ENCODE results near the gene WASL.

The WASL gene

GRCh38 chr7:123748171-123748733 is 551 bp downstream of the WASL start:
- peaks cover 12% of the 10 kb centered on the region for H3K79me2 ChIP-seq (ENCODE audit: control insufficient read depth, insufficient read depth, low read length, poor library complexity)
- H3K27me3 ChIP-seq (ENCODE audit: insufficient read depth, low read length), result no peaks in the 10 kb centered on the region
- no peak overlapping the region for H3K23ac ChIP-seq (ENCODE audit: low read length)
- peak overlapping the region; percentile 96 for H3K4me3 ChIP-seq (ENCODE audit: low read depth, low read length)
- peak overlapping the region; percentile 69 for H2BK5ac ChIP-seq (ENCODE audit: low read depth, low read length, poor library complexity)
- peak; percentile 62 to 68 for DNase-seq
- peak overlapping the region; percentile 92 for H3K18ac ChIP-seq (ENCODE audit: low read length)
- no peaks in the 10 kb centered on the region for H3K36me3 ChIP-seq (ENCODE audit: control insufficient read depth in 1 of 2, insufficient read depth in 2 of 2, low read length in 2 of 2)
- peak overlapping the region; percentile 67 for H2BK120ac ChIP-seq (ENCODE audit: insufficient read depth, low read length, poor library complexity)
- peak overlapping the region; percentile 87 for H2AFZ ChIP-seq (ENCODE audit: insufficient read depth, low read length, poor library complexity)
- peaks cover 0 to 2% of the 10 kb centered on the region in 2 experiments for H3K4me1 ChIP-seq (ENCODE audit: control insufficient read depth in 1 of 2, insufficient read depth in 2 of 2, low read length in 2 of 2)
- peak overlapping the region; percentile 73 for H4K91ac ChIP-seq (ENCODE audit: low read depth, low read length)
- H2BK12ac ChIP-seq (ENCODE audit: low read length), result peak overlapping the region; percentile 19
- H3K4ac ChIP-seq (ENCODE audit: low read depth, low read length), result peak overlapping the region; percentile 71
- H3K27ac ChIP-seq (ENCODE audit: low read depth, low read length), result peak overlapping the region; percentile 98
- WGBS (ENCODE audit: extremely low coverage, insufficient coverage, insufficient read length), result no CpG with 5 or more reads among the region's 46 CpGs
- no peaks in the 10 kb centered on the region for H3K9me3 ChIP-seq (ENCODE audit: insufficient read depth, low read depth, low read length)
- peak overlapping the region; percentile 85 for H3K4me2 ChIP-seq (ENCODE audit: low read length)
- peak overlapping the region; percentile 68 for H4K12ac ChIP-seq (ENCODE audit: low read depth, low read length)
- H3K9ac ChIP-seq (ENCODE audit: low read length), result peak overlapping the region; percentile 100
- H3K79me1 ChIP-seq (ENCODE audit: low read length), result peaks cover 12% of the 10 kb centered on the region
- peak overlapping the region; percentile 80 for H2AK5ac ChIP-seq (ENCODE audit: low read length)
- H4K8ac ChIP-seq (ENCODE audit: low read depth, low read length), result peak overlapping the region; percentile 88
- peak overlapping the region; percentile 96 for H3K14ac ChIP-seq (ENCODE audit: low read length)

GRCh38 chr7:123747620-123748141 is 1.1 kb downstream of the WASL start:
- peak overlapping the region; percentile 52 for H2AFZ ChIP-seq (ENCODE audit: insufficient read depth, low read length, poor library complexity)
- H3K79me1 ChIP-seq (ENCODE audit: low read length), result peaks cover 12% of the 10 kb centered on the region
- peak overlapping the region; percentile 69 for H2BK5ac ChIP-seq (ENCODE audit: low read depth, low read length, poor library complexity)
- H4K8ac ChIP-seq (ENCODE audit: low read depth, low read length), result peak overlapping the region; percentile 36
- no peaks in the 10 kb centered on the region for H3K27me3 ChIP-seq (ENCODE audit: insufficient read depth, low read length)
- no peak overlapping the region for H2AK5ac ChIP-seq (ENCODE audit: low read length)
- H3K36me3 ChIP-seq (ENCODE audit: control insufficient read depth in 1 of 2, insufficient read depth in 2 of 2, low read length in 2 of 2), result no peaks in the 10 kb centered on the region
- WGBS (ENCODE audit: extremely low coverage, insufficient coverage, insufficient read length), result no CpG with 5 or more reads among the region's 12 CpGs
- H3K9me3 ChIP-seq (ENCODE audit: insufficient read depth, low read depth, low read length), result no peaks in the 10 kb centered on the region
- H3K4me2 ChIP-seq (ENCODE audit: low read length), result peak overlapping the region; percentile 85
- peak overlapping the region; percentile 73 for H3K18ac ChIP-seq (ENCODE audit: low read length)
- H3K4ac ChIP-seq (ENCODE audit: low read depth, low read length), result peak overlapping the region; percentile 71
- no peak overlapping the region for H3K23ac ChIP-seq (ENCODE audit: low read length)
- H3K9ac ChIP-seq (ENCODE audit: low read length), result peak overlapping the region; percentile 89
- H3K27ac ChIP-seq (ENCODE audit: low read depth, low read length), result peak overlapping the region; percentile 98
- peaks cover 15% of the 10 kb centered on the region for H3K79me2 ChIP-seq (ENCODE audit: control insufficient read depth, insufficient read depth, low read length, poor library complexity)
- no peak overlapping the region for H2BK12ac ChIP-seq (ENCODE audit: low read length)
- H4K91ac ChIP-seq (ENCODE audit: low read depth, low read length), result peak overlapping the region; percentile 73
- H2BK120ac ChIP-seq (ENCODE audit: insufficient read depth, low read length, poor library complexity), result no peak overlapping the region
- DNase-seq, result peak; percentile 32 to 48
- H4K12ac ChIP-seq (ENCODE audit: low read depth, low read length), result no peak overlapping the region
- peaks cover 0 to 3% of the 10 kb centered on the region in 2 experiments for H3K4me1 ChIP-seq (ENCODE audit: control insufficient read depth in 1 of 2, insufficient read depth in 2 of 2, low read length in 2 of 2)
- peak overlapping the region; percentile 96 for H3K14ac ChIP-seq (ENCODE audit: low read length)
- peak overlapping the region; percentile 96 for H3K4me3 ChIP-seq (ENCODE audit: low read depth, low read length)

GRCh38 chr7:123746931-123747488 is 1.8 kb downstream of the WASL start:
- Histone ChIP-seq H3K4me1 (ENCODE audit: control insufficient read depth in 1 of 2, insufficient read depth in 2 of 2, low read length in 2 of 2) (peaks cover 0 to 3% of the 10 kb centered on the region in 2 experiments), H3K4me3 (ENCODE audit: low read depth, low read length) (no peak overlapping the region), H4K91ac (ENCODE audit: low read depth, low read length) (no peak overlapping the region), H3K27ac (ENCODE audit: low read depth, low read length) (no peak overlapping the region), H3K9ac (ENCODE audit: low read length) (no peak overlapping the region), H4K12ac (ENCODE audit: low read depth, low read length) (no peak overlapping the region), H3K79me2 (ENCODE audit: control insufficient read depth, insufficient read depth, low read length, poor library complexity) (peaks cover 15% of the 10 kb centered on the region), H2BK5ac (ENCODE audit: low read depth, low read length, poor library complexity) (no peak overlapping the region), H2AFZ (ENCODE audit: insufficient read depth, low read length, poor library complexity) (no peak overlapping the region), H3K4ac (ENCODE audit: low read depth, low read length) (no peak overlapping the region), H3K9me3 (ENCODE audit: insufficient read depth, low read depth, low read length) (no peaks in the 10 kb centered on the region), H3K36me3 (ENCODE audit: control insufficient read depth in 1 of 2, insufficient read depth in 2 of 2, low read length in 2 of 2) (no peaks in the 10 kb centered on the region), H3K18ac (ENCODE audit: low read length) (no peak overlapping the region), H2AK5ac (ENCODE audit: low read length) (no peak overlapping the region), H2BK12ac (ENCODE audit: low read length) (no peak overlapping the region), H4K8ac (ENCODE audit: low read depth, low read length) (no peak overlapping the region), H3K79me1 (ENCODE audit: low read length) (peaks cover 12% of the 10 kb centered on the region), H2BK120ac (ENCODE audit: insufficient read depth, low read length, poor library complexity) (no peak overlapping the region), H3K23ac (ENCODE audit: low read length) (no peak overlapping the region), H3K4me2 (ENCODE audit: low read length) (peak overlapping the region; percentile 85), H3K14ac (ENCODE audit: low read length) (no peak overlapping the region), H3K27me3 (ENCODE audit: insufficient read depth, low read length) (no peaks in the 10 kb centered on the region)
- DNase-seq, result no peak
- no CpG with 5 or more reads among the region's 4 CpGs for whole genome bisulfite sequencing (ENCODE audit: extremely low coverage, insufficient coverage, insufficient read length)

DNA sequence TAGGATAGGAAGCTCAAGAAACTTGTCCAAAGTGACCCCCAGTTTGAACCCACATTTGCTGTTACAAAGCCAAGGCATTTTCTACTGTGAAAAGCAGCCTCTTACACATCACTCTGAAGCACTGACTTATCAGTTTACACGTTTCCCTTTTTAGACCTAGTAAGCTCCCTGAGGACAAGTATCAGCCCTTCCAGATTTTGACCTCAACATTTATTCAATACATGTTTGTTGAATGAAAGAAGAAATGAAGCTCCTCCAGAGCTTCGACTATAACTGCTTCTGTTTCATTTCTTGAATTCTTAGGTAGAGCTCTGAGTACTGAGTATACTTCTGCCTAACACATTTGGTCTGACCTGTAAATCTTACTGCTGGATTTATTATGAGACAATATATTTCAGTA is 2.7 kb downstream of the WASL start:
- Histone ChIP-seq H2AFZ (ENCODE audit: insufficient read depth, low read length, poor library complexity) (no peak overlapping the region), H4K8ac (ENCODE audit: low read depth, low read length) (no peak overlapping the region), H3K4me3 (ENCODE audit: low read depth, low read length) (no peak overlapping the region), H3K36me3 (ENCODE audit: control insufficient read depth in 1 of 2, insufficient read depth in 2 of 2, low read length in 2 of 2) (no peaks in the 10 kb centered on the region), H3K27ac (ENCODE audit: low read depth, low read length) (no peak overlapping the region), H3K9me3 (ENCODE audit: insufficient read depth, low read depth, low read length) (no peaks in the 10 kb centered on the region), H2BK12ac (ENCODE audit: low read length) (no peak overlapping the region), H3K23ac (ENCODE audit: low read length) (no peak overlapping the region), H3K4me1 (ENCODE audit: control insufficient read depth in 1 of 2, insufficient read depth in 2 of 2, low read length in 2 of 2) (peaks cover 0 to 3% of the 10 kb centered on the region in 2 experiments), H2BK120ac (ENCODE audit: insufficient read depth, low read length, poor library complexity) (no peak overlapping the region), H2BK5ac (ENCODE audit: low read depth, low read length, poor library complexity) (no peak overlapping the region), H3K4me2 (ENCODE audit: low read length) (peak overlapping the region; percentile 27), H3K27me3 (ENCODE audit: insufficient read depth, low read length) (no peaks in the 10 kb centered on the region), H3K79me2 (ENCODE audit: control insufficient read depth, insufficient read depth, low read length, poor library complexity) (peaks cover 15% of the 10 kb centered on the region), H4K91ac (ENCODE audit: low read depth, low read length) (no peak overlapping the region), H3K14ac (ENCODE audit: low read length) (no peak overlapping the region), H3K4ac (ENCODE audit: low read depth, low read length) (peak overlapping the region; percentile 96), H3K79me1 (ENCODE audit: low read length) (peaks cover 12% of the 10 kb centered on the region), H3K18ac (ENCODE audit: low read length) (no peak overlapping the region), H2AK5ac (ENCODE audit: low read length) (no peak overlapping the region), H3K9ac (ENCODE audit: low read length) (no peak overlapping the region), H4K12ac (ENCODE audit: low read depth, low read length) (no peak overlapping the region)
- DNase-seq, result no peak
- WGBS (ENCODE audit: extremely low coverage, insufficient coverage, insufficient read length), result no CpG with 5 or more reads among the region's 2 CpGs
